Measurements from ENCODE around the gene B3GNT5. TPM values are rescaled to one million over a fixed set of nuclear protein-coding genes. Genes with fewer than 3 reads are reported as not detected.

B3GNT5 gene
- total RNA-seq, 4 donors from 2014 or later = 7.9 to 42.0 (median 19.7) TPM

- DNase-seq (ENCODE audit: low spot score) (no peak), ATAC-seq (ENCODE audit: low FRiP score) (peak; percentile 21)
- no peak for TF ChIP-seq CTCF (IDR thresholded peaks at IDR 0.05)
These were observed 12.1 kb downstream of the B3GNT5 start for GRCh38 chr3:183265157-183265642.

DNA sequence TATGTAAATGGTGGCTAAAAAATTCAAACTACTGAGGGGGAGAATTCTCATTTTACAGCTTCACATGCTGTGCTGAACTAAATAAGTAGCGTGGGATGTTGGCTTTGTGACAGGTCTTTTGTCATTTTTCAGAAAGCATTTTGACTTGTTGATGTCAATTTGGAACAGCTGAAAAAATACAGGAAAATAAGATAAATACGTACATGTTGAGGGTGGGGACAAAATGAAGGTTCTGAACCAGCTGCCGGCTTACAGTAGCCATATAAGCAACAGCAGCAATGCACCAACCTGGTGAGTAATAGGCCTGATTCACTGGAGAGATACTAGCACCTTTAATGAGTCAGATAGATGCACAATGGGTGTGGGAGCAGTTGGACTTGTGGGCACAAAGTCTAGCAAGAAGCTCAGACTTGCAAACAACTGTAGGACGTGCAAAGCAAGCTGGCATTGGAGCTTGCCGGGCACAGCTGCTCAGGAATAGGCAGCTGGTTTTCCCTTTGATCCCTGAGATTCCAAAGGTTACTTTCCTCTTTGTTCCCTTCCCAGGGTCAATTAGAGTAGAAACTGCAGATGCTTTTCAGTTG, 12.9 kb downstream of the B3GNT5 start:
- ATAC-seq (ENCODE audit: low FRiP score) (peak; percentile 70), DNase-seq (ENCODE audit: low spot score) (no peak)
- no peak for TF ChIP-seq CTCF (IDR thresholded peaks at IDR 0.05)

- no peak for TF ChIP-seq CTCF (IDR thresholded peaks at IDR 0.05)
- ATAC-seq (ENCODE audit: low FRiP score) (no peak), DNase-seq (ENCODE audit: low spot score) (no peak)
These were observed 13.4 kb downstream of the B3GNT5 start for GRCh38 chr3:183266454-183266853.

DNA sequence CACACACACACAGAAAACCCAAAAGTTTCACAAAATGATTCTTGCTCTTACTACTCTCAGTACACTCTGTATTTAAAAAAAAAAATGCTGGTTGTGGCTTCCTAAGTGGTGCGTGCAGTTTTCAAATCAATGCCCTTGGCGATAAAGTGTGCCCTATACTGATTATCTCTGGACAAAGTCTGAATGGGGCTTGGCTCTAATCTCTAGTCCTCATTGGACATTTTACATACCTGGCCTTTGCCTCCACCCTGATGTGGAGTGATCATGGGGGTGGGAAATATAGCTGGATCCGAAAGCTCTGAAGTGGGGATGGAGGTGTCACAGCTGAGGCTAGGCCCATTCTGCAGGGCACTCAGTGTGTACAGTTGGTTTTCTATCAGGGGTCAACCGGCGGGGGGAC, 14.1 kb downstream of the B3GNT5 start:
- DNase-seq (ENCODE audit: low spot score) (no peak), ATAC-seq (ENCODE audit: low FRiP score) (no peak)
- no peak for TF ChIP-seq CTCF (IDR thresholded peaks at IDR 0.05)

GRCh38 chr3:183268366-183268765, 15.3 kb downstream of the B3GNT5 start:
- TF ChIP-seq CTCF (IDR thresholded peaks at IDR 0.05) = no peak
- no peak for ATAC-seq (ENCODE audit: low FRiP score)
- DNase-seq (ENCODE audit: low spot score) = no peak

GRCh38 chr3:183269345-183269744, 16.3 kb downstream of the B3GNT5 start:
- DNase-seq (ENCODE audit: low spot score) (no peak), ATAC-seq (ENCODE audit: low FRiP score) (no peak)
- no peak for TF ChIP-seq CTCF (IDR thresholded peaks at IDR 0.05)

DNA sequence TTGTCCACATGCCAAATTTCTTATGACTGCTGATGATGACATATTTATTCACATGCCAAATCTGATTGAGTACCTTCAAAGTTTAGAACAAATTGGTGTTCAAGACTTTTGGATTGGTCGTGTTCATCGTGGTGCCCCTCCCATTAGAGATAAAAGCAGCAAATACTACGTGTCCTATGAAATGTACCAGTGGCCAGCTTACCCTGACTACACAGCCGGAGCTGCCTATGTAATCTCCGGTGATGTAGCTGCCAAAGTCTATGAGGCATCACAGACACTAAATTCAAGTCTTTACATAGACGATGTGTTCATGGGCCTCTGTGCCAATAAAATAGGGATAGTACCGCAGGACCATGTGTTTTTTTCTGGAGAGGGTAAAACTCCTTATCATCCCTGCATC, 17.3 kb downstream of the B3GNT5 start:
- ATAC-seq (ENCODE audit: low FRiP score) = no peak
- DNase-seq (ENCODE audit: low spot score) = no peak
- no peak for TF ChIP-seq CTCF (IDR thresholded peaks at IDR 0.05)

Measured in omental fat pad (tissue), 4 donors.